Adrenal gland (tissue), 12 donors: ENCODE results near the gene GPT2. TPM values are rescaled to one million over a fixed set of nuclear protein-coding genes. Genes with fewer than 3 reads are reported as not detected.
A peak's percentile ranks its signal among the peaks of the same experiment; 100 is the strongest.

Experiments
- DNase-seq, 7 donors: peaks; one replicate each; pipeline ENCODE4 v3.0.0-alpha.2; 2019 to 2020
- H3K27ac ChIP-seq, 5 donors: fragments of 200-600 bp; sonication (generic) in 4 of 5; 1 replicate in 3 of 5; 2 replicates in 2 of 5; pipeline versions ENCODE4 v1.5.1 to v1.8.0; 2016 to 2020; ENCODE audit warnings: mild to moderate bottlenecking in 1 of 5
- H3K27me3 ChIP-seq: fragments of 200-600 bp; 2 replicates; pipeline ENCODE4 v1.8.0; 2021
- H3K36me3 ChIP-seq, 2 donors: fragments of 200-600 bp; replicated peaks in 1 of 2; 1 replicate in 1 of 2; 2 replicates in 1 of 2; pipeline versions ENCODE4 v1.5.1 to v1.8.0; 2018 to 2022
- H3K4me1 ChIP-seq, 2 donors: fragments of 200-600 bp; replicated peaks in 1 of 2; 1 replicate in 1 of 2; 2 replicates in 1 of 2; pipeline versions ENCODE4 v1.5.1 to v1.8.0; 2018 to 2021
- H3K4me3 ChIP-seq, 4 donors: fragments of 200-600 bp; sonication (generic) in 3 of 4; one replicate each; pipeline ENCODE4 v1.5.1; 2016 to 2018
- H3K9me3 ChIP-seq, 3 donors: fragments of 200-600 bp; sonication (generic) in 1 of 3; replicated peaks in 1 of 3; 1 replicate in 2 of 3; 2 replicates in 1 of 3; pipeline versions ENCODE4 v1.5.1 to v1.8.0; 2016 to 2021
- POLR2A ChIP-seq, 2 donors: fragments of 450-650 bp; IDR thresholded peaks; one replicate each; pipeline ENCODE4 v1.6.1; 2017; ENCODE audit warnings: antibody characterized with exemption in 2 of 2, mild to moderate bottlenecking in 2 of 2, moderate library complexity in 1 of 2
- WGBS, 4 donors: extraction: QIAGEN DNeasy Blood & Tissue Kit in 2 of 4; methylation state at CpG; one replicate each; pipeline versions ENCODE4 v1.1.5 to v1.1.7; 2013 to 2017; 5-methylcytosine and 5-hydroxymethylcytosine counted together
- intact Hi-C, 2 donors: fragments of 100-400 bp; cut with DNase I; formaldehyde crosslinking; loops; one replicate each; pipeline versions ENCODE4 v1.14.1 to v1.15.0; 2022 to 2023
- polyA plus RNA-seq, 3 donors: library from polyadenylated mRNA; stranded (reverse); fragments of 200-250 nt in 2 of 3; fragments of 350-450 nt in 1 of 3; fragmentation: Illumina TruSeq in 1 of 3; extraction: RNeasy Lipid Tissue Mini Kit (QIAGEN cat#74804) in 1 of 3; gene quantifications; one replicate each; pipeline ENCODE4 v1.2.3, GENCODE V29; 2013 to 2014
- total RNA-seq, 9 donors: library from RNA; depleted of rRNA in 4 of 9; stranded (reverse); fragments of >200 nt in 4 of 9; fragments of 120-200 nt in 1 of 9; fragmentation: NEBNext Ultra II Directional in 1 of 9; extraction: Animal tissue kit (Norgen Biotek cat#: 25700) in 1 of 9; gene quantifications; one replicate each; pipeline versions ENCODE4 v1.1.0 to v1.2.4, GENCODE V29; 2013 to 2023
- TF ChIP-seq, protein P1 (sequence below), 6 experiments: fragments of 450-650 bp in 4 of 6; fragments of 200-600 bp in 2 of 6; sonication (generic) in 1 of 6; IDR thresholded peaks; 1 replicate in 5 of 6; 2 replicates in 1 of 6; pipeline versions ENCODE4 v1.5.1 to v1.8.0; 2016 to 2021; ENCODE audit warnings: antibody characterized with exemption in 6 of 6, mild to moderate bottlenecking in 2 of 6, moderate library complexity in 1 of 6
- donor health status: healthy with polysubstance abuse.
- donor health status: Bipolar disorder and iron deficiency.
- donor health status: DM: yes; HTN: yes; CAD: no.
- donor health status: DM: no; HTN: no; CAD: no.
- donor health status: DM: no; HTN: no; CAD: no.
- donor health status: DM: yes; HTN: yes; CAD: no.

GPT2 gene
- total and polyA plus RNA-seq, 12 donors: 10.3 to 70.8 (median 21.2) TPM

DNA sequence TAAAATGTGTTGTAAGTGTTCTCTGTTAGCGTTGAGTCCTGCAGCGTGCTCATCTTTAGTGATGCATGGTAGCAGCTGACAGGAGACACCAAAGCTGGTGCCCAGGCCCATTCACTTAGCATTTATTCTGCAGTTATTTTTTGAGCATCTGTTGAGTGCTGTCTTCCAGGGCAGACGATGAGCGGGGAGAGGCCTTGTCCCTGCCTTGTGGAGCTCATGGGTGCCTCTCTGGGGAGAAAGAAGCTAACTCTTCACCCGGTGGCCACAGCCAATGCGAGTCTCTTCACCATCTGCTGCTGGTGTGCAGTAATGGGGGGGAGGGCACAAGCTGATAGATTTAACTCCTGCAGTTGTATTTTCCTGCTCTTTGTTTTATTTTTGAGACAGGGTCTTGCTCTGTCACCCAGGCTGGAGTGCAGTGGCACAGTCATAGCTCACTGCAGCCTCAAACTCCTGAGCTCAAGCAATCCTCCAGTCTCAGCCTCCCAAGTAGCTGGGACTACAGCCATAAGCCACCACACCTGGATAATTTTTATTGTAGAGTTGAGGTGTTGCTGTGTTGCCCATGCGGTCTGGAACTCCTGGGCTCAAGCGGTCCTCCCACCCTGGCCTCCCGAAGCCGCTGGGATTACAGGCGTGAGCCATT is 30.5 kb downstream of the GPT2 start:
- Histone ChIP-seq H3K4me3 (no peak overlapping the region), H3K36me3 (no peaks in the 10 kb centered on the region), H3K9me3 (no peaks in the 10 kb centered on the region), H3K4me1 (peaks cover 0 to 5% of the 10 kb centered on the region in 2 donors), H3K27me3 (no peaks in the 10 kb centered on the region), H3K27ac (no peak overlapping the region)
- no peak for TF ChIP-seq POLR2A (IDR thresholded peaks at IDR 0.05)
- no peak for DNase-seq
- intact Hi-C loops: loop anchor here in 1 of 2 donors (5.0 kb wide), 1 partner anchor 62 kb away; no protein-coding TSS in a partner anchor
- 88 to 98% (median 92%) methylated on average over 11 of the region's 11 CpGs for WGBS, 4 donors

DNA sequence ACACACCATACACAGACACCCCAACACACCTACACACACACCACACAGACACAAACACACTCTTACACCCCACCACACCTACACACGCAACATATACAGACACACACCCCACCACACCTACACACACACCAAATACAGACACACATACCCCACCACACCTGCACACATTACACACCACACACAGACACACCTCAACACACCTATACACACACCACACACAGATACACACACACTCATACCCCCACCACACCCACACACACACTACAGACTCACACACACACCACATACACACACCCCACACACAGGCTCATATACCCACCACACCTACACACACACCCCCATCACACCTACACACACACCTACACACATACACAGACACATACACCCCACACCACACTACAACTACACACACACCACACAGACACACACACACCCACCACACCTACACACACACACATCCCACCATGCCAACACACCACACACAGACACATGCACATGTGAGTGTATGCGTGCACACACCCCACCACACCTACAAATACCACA is 31.4 kb downstream of the GPT2 start:
- TF ChIP-seq POLR2A (IDR thresholded peaks at IDR 0.05): no peak
- WGBS, 4 donors: 91 to 99% (median 95%) methylated on average over 2 of the region's 2 CpGs
- Histone ChIP-seq H3K36me3 (no peaks in the 10 kb centered on the region), H3K4me1 (peaks cover 0 to 2% of the 10 kb centered on the region in 2 donors), H3K27me3 (no peaks in the 10 kb centered on the region), H3K9me3 (no peaks in the 10 kb centered on the region), H3K4me3 (no peak overlapping the region), H3K27ac (no peak overlapping the region)
- intact Hi-C loops: no loop called here
- no peak for DNase-seq

DNA sequence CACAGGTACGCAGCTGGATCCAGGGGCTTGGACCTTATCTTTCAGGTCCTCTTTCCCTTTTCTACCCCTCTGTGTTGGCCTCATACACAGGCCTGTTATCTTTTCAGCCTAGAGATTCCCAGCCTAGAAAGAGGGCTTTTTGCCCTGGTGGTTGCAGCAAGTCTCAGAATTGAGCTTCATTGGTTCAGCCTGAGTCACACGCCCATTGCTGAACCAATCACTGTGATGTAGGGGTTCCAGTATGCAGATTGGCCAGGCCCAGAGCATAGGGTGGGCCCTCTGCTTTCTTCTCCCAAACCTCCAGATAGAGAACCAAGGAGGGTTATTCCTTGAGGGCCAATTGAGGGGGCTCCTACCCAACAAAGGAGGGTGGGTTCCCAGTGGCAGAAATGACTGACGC is 32.8 kb downstream of the GPT2 start:
- no peaks in the 10 kb centered on the region for H3K36me3 ChIP-seq
- DNase-seq: no peak
- TF ChIP-seq, protein P1, sequence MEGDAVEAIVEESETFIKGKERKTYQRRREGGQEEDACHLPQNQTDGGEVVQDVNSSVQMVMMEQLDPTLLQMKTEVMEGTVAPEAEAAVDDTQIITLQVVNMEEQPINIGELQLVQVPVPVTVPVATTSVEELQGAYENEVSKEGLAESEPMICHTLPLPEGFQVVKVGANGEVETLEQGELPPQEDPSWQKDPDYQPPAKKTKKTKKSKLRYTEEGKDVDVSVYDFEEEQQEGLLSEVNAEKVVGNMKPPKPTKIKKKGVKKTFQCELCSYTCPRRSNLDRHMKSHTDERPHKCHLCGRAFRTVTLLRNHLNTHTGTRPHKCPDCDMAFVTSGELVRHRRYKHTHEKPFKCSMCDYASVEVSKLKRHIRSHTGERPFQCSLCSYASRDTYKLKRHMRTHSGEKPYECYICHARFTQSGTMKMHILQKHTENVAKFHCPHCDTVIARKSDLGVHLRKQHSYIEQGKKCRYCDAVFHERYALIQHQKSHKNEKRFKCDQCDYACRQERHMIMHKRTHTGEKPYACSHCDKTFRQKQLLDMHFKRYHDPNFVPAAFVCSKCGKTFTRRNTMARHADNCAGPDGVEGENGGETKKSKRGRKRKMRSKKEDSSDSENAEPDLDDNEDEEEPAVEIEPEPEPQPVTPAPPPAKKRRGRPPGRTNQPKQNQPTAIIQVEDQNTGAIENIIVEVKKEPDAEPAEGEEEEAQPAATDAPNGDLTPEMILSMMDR (IDR thresholded peaks at IDR 0.05): no peak
- TF ChIP-seq POLR2A (IDR thresholded peaks at IDR 0.05): no peak
- H3K4me3 ChIP-seq: no peak overlapping the region
- no peak overlapping the region for H3K27ac ChIP-seq
- no peaks in the 10 kb centered on the region for H3K9me3 ChIP-seq
- 94 to 100% (median 98%) methylated on average over 3 of the region's 3 CpGs for WGBS, 4 donors
- no peaks in the 10 kb centered on the region for H3K27me3 ChIP-seq
- intact Hi-C loops: no loop called here
- H3K4me1 ChIP-seq: no peaks in the 10 kb centered on the region

DNA sequence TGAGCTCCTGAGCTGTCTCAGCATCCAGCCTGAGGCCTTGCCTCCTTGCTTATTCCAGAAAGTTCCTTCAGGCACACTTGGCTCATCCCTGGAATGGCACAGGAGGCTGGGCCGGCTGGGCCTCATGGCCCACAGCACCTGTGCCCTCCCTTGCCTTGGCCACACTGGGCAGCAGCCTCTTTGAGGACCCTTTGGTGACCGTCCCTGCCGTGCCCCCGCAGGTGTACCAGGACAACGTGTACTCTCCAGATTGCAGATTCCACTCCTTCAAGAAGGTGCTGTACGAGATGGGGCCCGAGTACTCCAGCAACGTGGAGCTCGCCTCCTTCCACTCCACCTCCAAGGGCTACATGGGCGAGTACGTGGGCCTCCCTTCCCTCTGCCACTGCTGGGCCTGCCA is 34.2 kb downstream of the GPT2 start:
- H3K36me3 ChIP-seq: no peaks in the 10 kb centered on the region
- intact Hi-C loops: no loop called here
- H3K4me3 ChIP-seq: no peak overlapping the region
- H3K27me3 ChIP-seq: no peaks in the 10 kb centered on the region
- no peak for TF ChIP-seq POLR2A (IDR thresholded peaks at IDR 0.05)
- TF ChIP-seq, protein P1 (IDR thresholded peaks at IDR 0.05): no peak
- DNase-seq: no peak
- H3K27ac ChIP-seq: no peak overlapping the region
- H3K9me3 ChIP-seq: no peaks in the 10 kb centered on the region
- 86 to 90% (median 89%) methylated on average over 7 to 11 of the region's 11 CpGs for WGBS, 4 donors
- H3K4me1 ChIP-seq: peaks cover 0 to under 1% of the 10 kb centered on the region in 2 donors

DNA sequence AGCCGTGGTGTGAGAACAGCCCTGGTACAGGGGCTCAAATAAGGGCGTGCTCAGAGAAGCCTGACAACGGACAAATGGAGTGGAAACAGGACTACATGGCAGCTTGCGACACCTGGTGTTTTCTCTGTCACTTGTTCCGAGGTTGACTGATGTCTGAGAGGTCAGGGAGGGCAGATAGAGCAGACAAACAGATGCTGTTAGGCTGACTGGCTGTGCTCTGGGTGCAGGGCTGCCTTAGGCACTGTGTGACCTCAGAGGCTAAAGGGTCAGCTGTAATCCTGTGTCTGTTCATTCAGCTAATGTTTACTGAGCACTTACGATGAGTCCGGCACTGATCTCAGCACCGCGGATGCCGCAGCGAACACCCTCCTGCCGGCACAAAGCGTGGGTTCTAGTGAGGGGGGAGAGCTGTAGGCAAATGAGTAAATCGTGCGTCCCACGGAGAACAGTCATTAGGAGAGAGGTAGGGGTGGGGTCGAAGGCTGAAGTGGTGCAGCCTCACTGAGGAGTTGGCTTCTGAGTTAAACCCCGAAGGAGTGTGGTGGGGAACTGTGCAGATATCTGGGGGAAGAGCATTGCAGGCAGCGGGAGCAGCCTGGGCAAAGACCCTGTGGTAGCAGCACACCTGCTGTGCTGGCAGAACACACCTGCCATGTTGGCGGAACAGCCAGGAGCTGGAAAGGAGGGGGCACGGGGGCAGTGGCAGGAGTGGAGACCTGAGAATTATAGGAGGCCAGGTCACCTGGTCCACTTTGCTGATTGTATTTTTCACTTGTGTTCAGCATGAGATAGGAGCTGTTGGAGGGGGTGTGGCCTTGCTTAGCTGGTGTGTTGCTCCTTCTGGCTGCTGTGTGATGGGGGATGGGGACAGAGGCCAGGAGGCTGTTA is 35.0 kb downstream of the GPT2 start:
- Histone ChIP-seq H3K9me3 (no peaks in the 10 kb centered on the region), H3K27ac (no peak overlapping the region), H3K4me3 (no peak overlapping the region), H3K4me1 (peaks cover 0 to 6% of the 10 kb centered on the region in 2 donors), H3K36me3 (no peaks in the 10 kb centered on the region), H3K27me3 (no peaks in the 10 kb centered on the region)
- TF ChIP-seq, protein P1 (IDR thresholded peaks at IDR 0.05): no peak
- TF ChIP-seq POLR2A (IDR thresholded peaks at IDR 0.05): no peak
- peak in 1 of 7 donors; percentile 58 for DNase-seq
- intact Hi-C loops: no loop called here
- 80 to 89% (median 83%) methylated on average over 17 to 21 of the region's 21 CpGs for WGBS, 4 donors
